CD4-positive, alpha-beta T cell treated with Interleukin-10 for 1 hour (primary cell): ENCODE data around the gene MYO1D.
"Not testable (repeated sequence)": the region's sequence is repeated elsewhere in the genome, so short reads cannot be mapped to it uniquely, and the experiment has no call there.

Experiments used
- DNase-seq: peaks from one replicate; pipeline ENCODE4 v3.0.0-alpha.2; 2020

Gene MYO1D

GRCh38 chr17:32720671-32721070, 156.3 kb downstream of the MYO1D start:
- no peak for DNase-seq

- no peak for DNase-seq
Measured at GRCh38 chr17:32719689-32720088, 157.2 kb downstream of the MYO1D start.

GRCh38 chr17:32714922-32715321, 162.0 kb downstream of the MYO1D start:
- DNase-seq: not testable (repeated sequence)

- not testable (repeated sequence) for DNase-seq
Measured at GRCh38 chr17:32714206-32714605, 162.7 kb downstream of the MYO1D start.

GRCh38 chr17:32713081-32713480, 163.8 kb downstream of the MYO1D start:
- no peak for DNase-seq

- no peak for DNase-seq
Measured at GRCh38 chr17:32709562-32709961, 167.4 kb downstream of the MYO1D start.

- no peak for DNase-seq
Measured at GRCh38 chr17:32701871-32702270, 175.1 kb downstream of the MYO1D start.

GRCh38 chr17:32699247-32699646, 177.7 kb downstream of the MYO1D start:
- DNase-seq: no peak

- DNase-seq: no peak
Measured at GRCh38 chr17:32697728-32698625, 178.9 kb downstream of the MYO1D start.

GRCh38 chr17:32696426-32696825, 180.5 kb downstream of the MYO1D start:
- DNase-seq: no peak

- DNase-seq: no peak
Measured at GRCh38 chr17:32695864-32696263, 181.1 kb downstream of the MYO1D start.

GRCh38 chr17:32693194-32693897, 183.6 kb downstream of the MYO1D start:
- no peak for DNase-seq

- no peak for DNase-seq
Measured at GRCh38 chr17:32692179-32692578, 184.7 kb downstream of the MYO1D start.

GRCh38 chr17:32689348-32689747, 187.6 kb downstream of the MYO1D start:
- DNase-seq: no peak

- DNase-seq: no peak
Measured at GRCh38 chr17:32688221-32688620, 188.7 kb downstream of the MYO1D start.

GRCh38 chr17:32684087-32684958, 192.6 kb downstream of the MYO1D start:
- no peak for DNase-seq

GRCh38 chr17:32673964-32674363, 203.0 kb downstream of the MYO1D start:
- DNase-seq: no peak

- DNase-seq: no peak
Measured at GRCh38 chr17:32672711-32673110, 204.2 kb downstream of the MYO1D start.

- DNase-seq: no peak
Measured at GRCh38 chr17:32671896-32672295, 205.0 kb downstream of the MYO1D start.

- DNase-seq: no peak
Measured at GRCh38 chr17:32664936-32665583, 211.9 kb downstream of the MYO1D start.

GRCh38 chr17:32660496-32660985, 216.4 kb downstream of the MYO1D start:
- DNase-seq: no peak

- peak; percentile 67 for DNase-seq
Measured at GRCh38 chr17:32659419-32659842, 217.5 kb downstream of the MYO1D start.
